SK-N-MC (cell line): Measurements from ENCODE around the gene COPS7B.

Experiments used
- EZH2 ChIP-seq: fragments of 200-600 bp; sonication (generic); IDR thresholded peaks from one replicate; pipeline ENCODE4 v1.6.1; 2017; ENCODE audit warnings: antibody characterized with exemption
- POLR2AphosphoS5 ChIP-seq: IDR thresholded peaks from 2 replicates; pipeline ENCODE4 v1.6.1; 2012; ENCODE audit warnings: mild to moderate bottlenecking, low read depth, low read length, borderline replicate concordance

GRCh38 chr2:231737761-231738160 lies 48.5 kb upstream of the COPS7B start:
- TF ChIP-seq POLR2AphosphoS5 (no peak), EZH2 (no peak)
